Mesenchymal stem cell (in vitro differentiated cells and primary cell): ENCODE data around the gene AP1S1.

Source experiments
- DNase-seq: peaks from one replicate; pipeline ENCODE4 v3.0.0-alpha.2; 2013
- H2AFZ ChIP-seq: one replicate; pipeline ENCODE4 v1.6.1; 2013; ENCODE audit warnings: low read depth, mild to moderate bottlenecking, control low read depth, inconsistent platforms, low read length, moderate library complexity
- H2AK5ac ChIP-seq: 2 replicates; pipeline ENCODE4 v1.6.1; 2013; ENCODE audit warnings: low read length, moderate library complexity, mild to moderate bottlenecking, inconsistent platforms; ENCODE audit not compliant: severe bottlenecking
- H2BK120ac ChIP-seq: one replicate; pipeline ENCODE4 v1.6.1; 2013; ENCODE audit warnings: low read depth, mild to moderate bottlenecking, inconsistent platforms, low read length, moderate library complexity
- H2BK12ac ChIP-seq, 2 experiments: one replicate each; pipeline ENCODE4 v1.6.1; 2013; ENCODE audit warnings: inconsistent platforms in 2 of 2, low read length in 2 of 2, mild to moderate bottlenecking in 2 of 2, moderate library complexity in 2 of 2, control low read depth in 1 of 2
- H2BK15ac ChIP-seq: one replicate; pipeline ENCODE4 v1.6.1; 2013; ENCODE audit warnings: mild to moderate bottlenecking, low read depth, inconsistent platforms; ENCODE audit not compliant: poor library complexity, severe bottlenecking
- H2BK5ac ChIP-seq: 2 replicates; pipeline ENCODE4 v1.6.1; 2013; ENCODE audit warnings: low read depth, mild to moderate bottlenecking, low read length, control low read depth, inconsistent platforms; ENCODE audit not compliant: poor library complexity, severe bottlenecking
- H3K14ac ChIP-seq, 2 experiments: one replicate each; pipeline ENCODE4 v1.6.1; 2013; ENCODE audit warnings: inconsistent platforms in 2 of 2, low read length in 2 of 2, control low read depth in 1 of 2, mild to moderate bottlenecking in 1 of 2, moderate library complexity in 1 of 2
- H3K18ac ChIP-seq, 2 experiments: one replicate each; pipeline ENCODE4 v1.6.1; 2013; ENCODE audit warnings: inconsistent platforms in 2 of 2, low read length in 2 of 2, control low read depth in 1 of 2, low read depth in 1 of 2, mild to moderate bottlenecking in 1 of 2
- H3K23ac ChIP-seq, 2 experiments: one replicate each; pipeline ENCODE4 v1.6.1; 2013; ENCODE audit warnings: inconsistent platforms in 2 of 2, low read length in 2 of 2, mild to moderate bottlenecking in 2 of 2, moderate library complexity in 2 of 2, control low read depth in 1 of 2
- H3K27ac ChIP-seq: 2 replicates; pipeline ENCODE4 v1.5.1; 2013; ENCODE audit warnings: mild to moderate bottlenecking, moderate library complexity, low read length, control low read depth, inconsistent platforms; ENCODE audit not compliant: poor library complexity, severe bottlenecking
- H3K27me3 ChIP-seq, 2 experiments: 2 replicates each; pipeline versions ENCODE4 v1.6.1 to v1.7.0; 2013; ENCODE audit warnings: low read length in 2 of 2, mild to moderate bottlenecking in 2 of 2, moderate library complexity in 2 of 2, control low read depth in 1 of 2, inconsistent platforms in 1 of 2; ENCODE audit not compliant: control insufficient read depth in 1 of 2, insufficient read depth in 1 of 2
- H3K36me3 ChIP-seq, 2 experiments: 2 replicates each; pipeline versions ENCODE4 v1.6.1 to v1.7.0; 2013; ENCODE audit warnings: low read length in 2 of 2, control low read depth in 1 of 2, inconsistent platforms in 1 of 2, low read depth in 1 of 2, mild to moderate bottlenecking in 1 of 2; ENCODE audit not compliant: insufficient read depth in 2 of 2, control insufficient read depth in 1 of 2
- H3K4ac ChIP-seq, 2 experiments: one replicate each; pipeline ENCODE4 v1.6.1; 2013; ENCODE audit warnings: inconsistent platforms in 2 of 2, low read length in 2 of 2, mild to moderate bottlenecking in 2 of 2, moderate library complexity in 2 of 2, control low read depth in 1 of 2, low read depth in 1 of 2
- H3K4me1 ChIP-seq: 2 replicates; pipeline ENCODE4 v1.6.1; 2013; ENCODE audit warnings: low read depth, low read length, control low read depth; ENCODE audit not compliant: control insufficient read depth, insufficient read depth
- H3K4me2 ChIP-seq: 2 replicates; pipeline ENCODE4 v1.6.1; 2013; ENCODE audit warnings: low read length, mild to moderate bottlenecking, inconsistent platforms; ENCODE audit not compliant: poor library complexity, severe bottlenecking
- H3K4me3 ChIP-seq, 2 experiments: 2 replicates each; pipeline versions ENCODE4 v1.5.1 to v1.7.0; 2013; ENCODE audit warnings: low read length in 2 of 2, mild to moderate bottlenecking in 2 of 2, control low read depth in 1 of 2, low read depth in 1 of 2; ENCODE audit not compliant: insufficient read depth in 1 of 2
- H3K79me1 ChIP-seq: replicated peaks from 2 replicates; pipeline ENCODE4 v1.6.1; 2013; ENCODE audit warnings: mild to moderate bottlenecking, control low read depth, low read length, inconsistent platforms; ENCODE audit not compliant: poor library complexity, severe bottlenecking
- H3K9ac ChIP-seq: 2 replicates; pipeline ENCODE4 v1.7.0; 2013; ENCODE audit warnings: mild to moderate bottlenecking, low read length, moderate library complexity
- H3K9me3 ChIP-seq: 2 replicates; pipeline ENCODE4 v1.7.0; 2013; ENCODE audit warnings: mild to moderate bottlenecking, low read length; ENCODE audit not compliant: control insufficient read depth
- H4K8ac ChIP-seq: one replicate; pipeline ENCODE4 v1.6.1; 2013; ENCODE audit warnings: inconsistent platforms, mild to moderate bottlenecking, low read length, moderate library complexity
- H4K91ac ChIP-seq: one replicate; pipeline ENCODE4 v1.6.1; 2013; ENCODE audit warnings: mild to moderate bottlenecking, low read length, inconsistent platforms
- WGBS: methylation state at CpG from one replicate; pipeline ENCODE4 v1.1.7; 2013; ENCODE audit warnings: mixed read lengths; 5-methylcytosine and 5-hydroxymethylcytosine counted together

AP1S1 gene

DNA sequence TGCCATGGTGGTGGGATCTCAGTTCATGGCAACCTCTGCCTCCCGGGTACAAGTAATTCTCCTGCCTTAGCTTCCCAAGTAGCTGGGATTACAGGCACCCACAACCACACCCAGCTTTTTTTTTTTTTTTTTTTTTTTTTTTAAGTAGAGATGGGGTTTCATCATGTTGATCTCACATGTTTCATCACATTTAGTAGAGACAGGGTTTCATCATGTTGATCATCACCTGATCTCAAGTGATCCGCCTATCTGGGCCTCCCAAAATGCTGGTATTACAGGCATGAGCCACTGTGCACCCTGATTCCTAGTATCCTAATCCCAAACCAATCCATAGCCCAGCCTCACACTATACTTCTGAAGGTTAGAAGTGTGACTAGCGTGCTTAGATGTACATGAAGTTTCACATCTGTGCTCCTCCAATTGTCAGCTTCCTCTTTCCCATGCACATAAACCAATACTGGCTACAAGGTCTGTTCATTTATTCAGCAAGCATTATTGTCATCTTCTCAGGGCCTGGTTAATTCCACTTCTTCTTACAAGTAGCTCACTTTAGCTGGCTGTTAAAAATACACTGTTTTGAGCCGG, 32.7 kb downstream of the AP1S1 start:
- Histone ChIP-seq H2AK5ac (no peak overlapping the region), H3K18ac (no peak overlapping the region), H3K23ac (no peak overlapping the region), H2BK120ac (no peak overlapping the region), H4K91ac (no peak overlapping the region), H2BK12ac (no peak overlapping the region), H3K27me3 (peaks cover 3% of the 10 kb centered on the region in 2 experiments), H4K8ac (no peak overlapping the region), H3K9me3 (no peaks in the 10 kb centered on the region), H3K79me1 (no peaks in the 10 kb centered on the region), H3K4me2 (no peak overlapping the region), H3K4ac (no peak overlapping the region), H3K4me3 (no peak overlapping the region), H2AFZ (no peak overlapping the region), H3K27ac (no peak overlapping the region), H3K36me3 (no peaks in the 10 kb centered on the region), H2BK15ac (no peak overlapping the region), H2BK5ac (no peak overlapping the region), H3K14ac (no peak overlapping the region), H3K4me1 (peaks cover 1% of the 10 kb centered on the region), H3K9ac (no peak overlapping the region)
- no peak for DNase-seq
- 92% methylated on average over 3 of the region's 4 CpGs for WGBS

DNA sequence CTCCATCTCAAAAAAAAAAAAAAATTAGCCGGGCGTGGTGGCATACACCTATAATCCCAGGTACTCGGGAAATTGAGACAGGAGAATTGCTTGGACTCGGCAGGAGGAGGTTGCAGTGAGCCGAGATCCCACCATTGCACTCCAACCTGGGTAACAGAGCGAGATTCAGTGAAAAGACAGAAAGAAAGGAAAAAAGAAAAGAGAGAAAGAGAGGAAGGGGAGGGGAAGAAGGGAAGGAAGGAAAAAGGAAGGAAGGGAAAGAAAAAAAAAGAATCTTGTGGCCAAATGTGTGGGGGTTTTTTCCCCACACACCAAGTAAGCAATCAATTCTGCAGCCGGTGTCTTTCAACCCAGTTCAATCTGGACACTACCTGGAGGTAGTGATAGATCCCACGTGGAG, 34.8 kb downstream of the AP1S1 start:
- Histone ChIP-seq H2AK5ac (no peak overlapping the region), H4K91ac (no peak overlapping the region), H3K36me3 (no peaks in the 10 kb centered on the region), H3K4me3 (no peak overlapping the region), H3K18ac (no peak overlapping the region), H3K9me3 (no peaks in the 10 kb centered on the region), H4K8ac (no peak overlapping the region), H2AFZ (no peak overlapping the region), H3K9ac (no peak overlapping the region), H3K23ac (no peak overlapping the region), H3K27ac (no peak overlapping the region), H3K79me1 (no peaks in the 10 kb centered on the region), H3K4me1 (peaks cover 1% of the 10 kb centered on the region), H3K4me2 (no peak overlapping the region), H3K14ac (no peak overlapping the region), H3K4ac (no peak overlapping the region), H2BK12ac (no peak overlapping the region), H2BK15ac (no peak overlapping the region), H2BK5ac (no peak overlapping the region), H3K27me3 (no peaks in the 10 kb centered on the region), H2BK120ac (no peak overlapping the region)
- no peak for DNase-seq
- 89% methylated on average over 8 of the region's 8 CpGs for WGBS

DNA sequence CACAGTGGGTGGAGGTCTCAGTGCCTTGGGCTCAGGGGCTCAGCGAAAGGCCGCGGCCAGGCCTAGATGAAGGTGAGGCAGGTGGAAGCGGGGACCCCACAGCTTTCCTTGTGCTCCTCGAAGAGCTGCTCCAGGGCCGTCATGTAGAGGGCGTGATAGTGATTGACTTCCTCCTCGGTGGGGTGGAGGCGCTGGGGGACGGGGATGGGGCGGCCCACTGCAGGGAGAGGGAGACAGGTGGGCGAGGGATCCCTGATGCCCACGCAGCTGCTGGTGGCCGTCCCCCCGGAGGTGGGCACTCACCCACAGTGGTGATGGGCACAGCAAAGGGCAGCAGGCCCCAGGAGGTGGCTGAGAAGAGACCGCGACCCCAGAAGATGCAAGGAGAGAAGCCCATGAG, 41.6 kb downstream of the AP1S1 start:
- Histone ChIP-seq H2BK120ac (no peak overlapping the region), H4K8ac (no peak overlapping the region), H3K36me3 (no peaks in the 10 kb centered on the region), H2AK5ac (no peak overlapping the region), H3K18ac (no peak overlapping the region), H4K91ac (no peak overlapping the region), H2BK5ac (no peak overlapping the region), H3K9me3 (no peaks in the 10 kb centered on the region), H3K27me3 (peaks cover 11 to 28% of the 10 kb centered on the region in 2 experiments), H3K9ac (no peak overlapping the region), H3K4me2 (no peak overlapping the region), H3K4ac (no peak overlapping the region), H3K4me3 (no peak overlapping the region), H3K79me1 (no peaks in the 10 kb centered on the region), H2BK15ac (no peak overlapping the region), H3K4me1 (peaks cover 4% of the 10 kb centered on the region), H3K27ac (no peak overlapping the region), H3K14ac (no peak overlapping the region), H2BK12ac (no peak overlapping the region), H2AFZ (no peak overlapping the region), H3K23ac (no peak overlapping the region)
- 92% methylated on average over 17 of the region's 17 CpGs for WGBS
- DNase-seq = no peak

DNA sequence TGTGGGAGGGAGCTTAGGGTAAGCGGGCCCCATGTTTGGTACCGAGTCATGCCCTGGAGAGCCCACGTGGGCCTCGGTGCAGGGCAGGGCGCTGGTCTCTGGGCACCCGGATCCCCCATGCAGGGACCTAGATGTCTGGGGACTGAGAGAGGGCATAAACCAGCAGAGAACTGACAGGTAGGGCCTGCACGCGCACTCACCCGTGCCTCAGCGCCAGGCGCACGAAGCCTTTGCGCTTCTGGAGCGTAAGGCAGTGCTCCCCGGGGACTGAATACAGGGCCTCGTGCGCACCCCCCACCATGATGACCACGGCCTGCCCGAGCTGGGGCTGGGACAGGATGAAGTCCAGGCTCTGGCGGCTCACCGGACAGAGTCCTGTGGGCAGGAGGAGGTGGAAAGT, 43.7 kb downstream of the AP1S1 start:
- Histone ChIP-seq H3K4me3 (no peak overlapping the region), H3K4me2 (no peak overlapping the region), H2BK12ac (no peak overlapping the region), H2BK15ac (no peak overlapping the region), H2BK120ac (no peak overlapping the region), H2BK5ac (no peak overlapping the region), H4K8ac (no peak overlapping the region), H4K91ac (no peak overlapping the region), H3K4ac (no peak overlapping the region), H2AK5ac (no peak overlapping the region), H2AFZ (no peak overlapping the region), H3K4me1 (peaks cover 15% of the 10 kb centered on the region), H3K27me3 (peaks cover 32 to 49% of the 10 kb centered on the region in 2 experiments), H3K23ac (no peak overlapping the region), H3K36me3 (no peaks in the 10 kb centered on the region), H3K9me3 (no peaks in the 10 kb centered on the region), H3K79me1 (no peaks in the 10 kb centered on the region), H3K18ac (no peak overlapping the region), H3K14ac (no peak overlapping the region), H3K27ac (no peak overlapping the region), H3K9ac (no peak overlapping the region)
- WGBS = 87% methylated on average over 15 of the region's 21 CpGs
- no peak for DNase-seq
